GM21528 (cell line): Measurements from ENCODE around the gene PSG7.
"Not testable (repeated sequence)": the region's sequence is repeated elsewhere in the genome, so short reads cannot be mapped to it uniquely, and the experiment has no call there.

Experiments used
- ATAC-seq: cut with Tn5 transposase; IDR thresholded peaks from one replicate; pipeline ENCODE4 v1.9.1; 2021; ENCODE audit warnings: mild to moderate bottlenecking, moderate library complexity; ENCODE audit not compliant: unreplicated experiment, low FRiP score

PSG7 gene

DNA sequence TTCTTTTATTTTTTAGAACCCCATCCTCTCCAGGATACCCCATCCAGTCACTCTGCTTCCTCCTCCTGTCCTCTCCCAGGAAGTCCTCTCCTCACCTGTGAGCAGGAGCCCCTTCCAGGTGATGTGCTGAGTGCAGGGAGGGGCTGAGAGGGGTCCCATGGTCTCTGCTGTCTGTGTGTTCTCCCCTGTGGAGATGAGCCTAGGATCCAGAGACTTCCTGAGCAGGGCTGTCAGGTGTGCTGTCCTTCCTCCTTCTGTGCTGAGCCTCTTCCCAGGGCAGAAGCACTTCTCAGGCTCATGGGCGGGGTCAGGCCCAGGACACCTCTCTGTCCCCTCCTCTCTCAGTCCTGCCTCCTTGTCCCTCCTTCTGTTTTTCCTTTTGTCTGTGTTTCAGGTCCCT, 19.4 kb downstream of the PSG7 start, which contains the start of gene PSG6:
PSG6 (minus strand) TSS at position 261 of the 400 bp plus-strand sequence; CDS start at position 159, 102 bp downstream.
- not testable (repeated sequence) for ATAC-seq

GRCh38 chr19:42916931-42917330, 20.1 kb downstream of the PSG7 start:
- not testable (repeated sequence) for ATAC-seq

DNA sequence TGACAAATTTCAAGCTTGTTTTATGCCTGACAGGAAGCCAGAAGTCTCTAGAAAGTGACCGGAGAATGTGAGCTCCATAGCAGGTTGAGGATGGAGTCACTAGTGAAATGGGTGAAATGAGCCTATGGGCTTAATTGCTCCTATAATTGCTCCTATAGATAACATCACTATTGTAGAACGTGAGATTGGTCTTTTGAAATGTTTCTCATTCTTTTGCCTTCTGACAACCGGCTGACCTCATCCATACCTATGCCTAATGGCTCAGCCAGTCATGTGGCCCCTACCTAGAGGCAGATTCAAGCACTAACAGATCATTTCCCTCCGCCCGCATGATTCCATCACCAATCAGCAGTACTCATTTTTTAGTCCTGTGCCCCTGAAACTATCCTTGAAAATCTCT, 23.5 kb downstream of the PSG7 start:
- not testable (repeated sequence) for ATAC-seq

- ATAC-seq = not testable (repeated sequence)
Measured at GRCh38 chr19:42912941-42913340, 24.1 kb downstream of the PSG7 start.

GRCh38 chr19:42911731-42912130, 25.3 kb downstream of the PSG7 start:
- not testable (repeated sequence) for ATAC-seq

DNA sequence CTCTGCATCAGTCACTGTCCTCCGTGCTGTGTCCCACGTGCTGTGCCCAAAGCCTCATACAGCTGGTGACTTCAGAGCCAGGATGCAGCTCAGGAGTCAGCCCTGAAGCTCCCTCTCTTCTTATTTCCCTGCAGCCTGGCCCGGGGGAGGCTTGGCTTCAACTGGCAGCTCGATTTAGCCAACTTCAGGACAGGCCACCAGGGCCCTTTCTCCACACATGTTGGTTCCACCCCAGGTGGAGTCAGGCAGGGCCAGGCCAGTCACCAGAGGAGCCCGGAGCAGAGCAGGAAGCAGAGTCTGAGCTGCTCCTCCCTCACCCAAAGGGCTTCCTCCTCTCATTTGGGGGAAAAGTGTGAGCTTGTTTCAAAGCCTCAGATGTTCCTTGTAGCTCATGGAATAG, 30.8 kb downstream of the PSG7 start:
- not testable (repeated sequence) for ATAC-seq

- not testable (repeated sequence) for ATAC-seq
Measured at GRCh38 chr19:42900561-42900960, 36.4 kb downstream of the PSG7 start.

GRCh38 chr19:42899674-42900073, 37.3 kb downstream of the PSG7 start:
- ATAC-seq = not testable (repeated sequence)

- ATAC-seq = not testable (repeated sequence)
Measured at GRCh38 chr19:42899110-42899509, 37.9 kb downstream of the PSG7 start.

GRCh38 chr19:42898656-42899055, 38.4 kb downstream of the PSG7 start:
- not testable (repeated sequence) for ATAC-seq

- ATAC-seq = not testable (repeated sequence)
Measured at GRCh38 chr19:42897729-42898128, 39.3 kb downstream of the PSG7 start.

- ATAC-seq = not testable (repeated sequence)
Measured at GRCh38 chr19:42890446-42890845, 46.6 kb downstream of the PSG7 start.

GRCh38 chr19:42887876-42888445, 49.0 kb downstream of the PSG7 start:
- ATAC-seq = not testable (repeated sequence)

DNA sequence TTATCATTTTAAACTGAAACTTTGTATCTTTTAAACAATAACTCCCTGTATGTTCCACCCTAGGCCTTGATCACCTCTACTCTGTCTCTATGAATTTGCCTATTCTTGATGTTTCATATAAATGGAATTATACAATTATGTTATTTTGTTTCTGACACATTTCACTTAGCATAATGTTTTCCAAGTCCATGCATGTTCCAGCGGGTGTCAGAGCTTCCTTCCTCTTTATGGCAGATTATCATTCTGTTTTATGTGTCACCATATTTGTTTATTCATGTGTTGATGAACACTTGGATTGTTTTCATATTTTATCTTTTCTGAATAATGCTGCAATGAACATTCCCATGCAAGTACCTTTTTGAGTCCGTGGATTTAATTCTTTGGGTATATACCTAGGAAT, 54.3 kb downstream of the PSG7 start:
- not testable (repeated sequence) for ATAC-seq

- not testable (repeated sequence) for ATAC-seq
Measured at GRCh38 chr19:42882010-42882409, 55.0 kb downstream of the PSG7 start.

- ATAC-seq = not testable (repeated sequence)
Measured at GRCh38 chr19:42881279-42881678, 55.7 kb downstream of the PSG7 start.

DNA sequence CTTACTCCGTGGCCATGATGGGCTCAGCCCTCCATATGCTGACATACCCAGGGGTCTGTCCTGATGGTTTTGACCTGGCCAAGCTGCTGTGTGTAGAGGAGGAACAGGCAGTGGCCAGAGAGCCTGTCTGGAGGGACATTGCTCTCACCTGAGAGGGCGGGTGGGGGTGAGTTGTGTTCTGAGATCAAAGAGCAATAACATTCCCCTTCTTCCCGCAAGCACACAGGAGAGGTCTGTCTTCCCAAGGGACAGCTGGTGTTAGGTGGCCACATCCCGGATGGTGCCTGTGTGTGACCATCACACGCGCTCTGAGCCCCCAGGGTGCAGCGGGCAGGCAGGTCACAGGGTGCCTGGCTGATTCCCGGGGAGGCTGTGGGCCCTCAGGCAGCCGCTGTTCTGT, 56.4 kb downstream of the PSG7 start:
- not testable (repeated sequence) for ATAC-seq

- no peak for ATAC-seq
Measured at GRCh38 chr19:42879613-42880012, 57.4 kb downstream of the PSG7 start, which contains the start of gene PSG1. PSG1 (minus strand) TSS chr19:42879713; CDS start chr19:42879581, 132 bp downstream.

GRCh38 chr19:42876596-42876995, 60.4 kb downstream of the PSG7 start:
- ATAC-seq = not testable (repeated sequence)

GRCh38 chr19:42875881-42876280, 61.1 kb downstream of the PSG7 start:
- not testable (repeated sequence) for ATAC-seq

DNA sequence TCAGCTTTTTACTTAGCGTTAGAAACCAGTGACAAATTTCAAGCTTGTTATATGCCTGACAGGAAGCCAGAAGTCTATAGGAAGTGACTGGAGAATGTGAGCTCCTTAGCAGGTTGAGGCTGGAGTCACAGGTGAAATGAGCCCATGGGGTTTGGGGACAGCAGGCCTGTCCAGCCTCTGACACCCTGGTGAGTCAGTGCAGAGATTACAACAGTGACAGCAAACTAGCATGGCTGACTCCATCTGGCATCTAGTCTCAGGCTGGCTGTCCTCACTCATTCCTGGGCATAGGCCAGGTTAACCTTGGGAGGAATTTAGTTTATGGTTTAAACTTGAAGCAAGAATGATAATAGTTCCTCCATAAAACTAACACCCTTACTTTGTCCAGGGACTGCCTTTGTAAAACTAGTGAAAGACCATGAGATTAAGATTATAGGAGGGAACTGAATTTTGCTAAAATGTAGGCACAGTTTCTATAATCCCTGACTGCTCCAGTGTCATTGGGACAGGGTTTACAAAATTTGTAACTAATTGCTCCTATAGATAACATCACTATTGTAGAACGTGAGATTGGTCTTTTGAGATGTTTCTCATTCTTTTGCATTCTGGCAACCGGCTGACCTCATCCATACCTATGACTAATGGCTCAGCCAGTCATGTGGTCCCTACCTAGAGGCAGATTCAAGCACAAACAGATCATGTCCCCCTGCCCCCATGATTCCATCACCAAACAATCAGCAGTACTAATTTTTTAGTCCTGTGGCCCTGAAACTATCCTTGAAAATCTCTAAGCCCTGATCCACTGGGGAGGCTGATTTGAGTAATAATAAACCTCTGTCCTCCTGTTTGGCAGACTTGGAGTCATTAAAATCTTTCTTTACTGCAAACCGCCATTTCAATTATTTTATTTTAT, 61.9 kb downstream of the PSG7 start:
- ATAC-seq = not testable (repeated sequence)
